HepG2 (cell line): ENCODE results near the gene RIN3.

Experiments used
- DPF2 ChIP-seq: sonication (generic); formaldehyde crosslinking; IDR thresholded peaks from 2 replicates; pipeline ENCODE4 v1.4.0; 2020; ENCODE audit warnings: mild to moderate bottlenecking, low read depth, missing genetic modification reagents, borderline replicate concordance
- ZNF510 ChIP-seq: sonication (generic); formaldehyde crosslinking; IDR thresholded peaks from 2 replicates; pipeline ENCODE4 v1.4.0; 2020; ENCODE audit warnings: low read depth, mild to moderate bottlenecking, missing genetic modification reagents
- TF ChIP-seq, protein P1 (sequence below): sonication (generic); formaldehyde crosslinking; IDR thresholded peaks from 2 replicates; pipeline ENCODE4 v1.4.0; 2020; ENCODE audit warnings: missing genetic modification reagents, borderline replicate concordance

DNA sequence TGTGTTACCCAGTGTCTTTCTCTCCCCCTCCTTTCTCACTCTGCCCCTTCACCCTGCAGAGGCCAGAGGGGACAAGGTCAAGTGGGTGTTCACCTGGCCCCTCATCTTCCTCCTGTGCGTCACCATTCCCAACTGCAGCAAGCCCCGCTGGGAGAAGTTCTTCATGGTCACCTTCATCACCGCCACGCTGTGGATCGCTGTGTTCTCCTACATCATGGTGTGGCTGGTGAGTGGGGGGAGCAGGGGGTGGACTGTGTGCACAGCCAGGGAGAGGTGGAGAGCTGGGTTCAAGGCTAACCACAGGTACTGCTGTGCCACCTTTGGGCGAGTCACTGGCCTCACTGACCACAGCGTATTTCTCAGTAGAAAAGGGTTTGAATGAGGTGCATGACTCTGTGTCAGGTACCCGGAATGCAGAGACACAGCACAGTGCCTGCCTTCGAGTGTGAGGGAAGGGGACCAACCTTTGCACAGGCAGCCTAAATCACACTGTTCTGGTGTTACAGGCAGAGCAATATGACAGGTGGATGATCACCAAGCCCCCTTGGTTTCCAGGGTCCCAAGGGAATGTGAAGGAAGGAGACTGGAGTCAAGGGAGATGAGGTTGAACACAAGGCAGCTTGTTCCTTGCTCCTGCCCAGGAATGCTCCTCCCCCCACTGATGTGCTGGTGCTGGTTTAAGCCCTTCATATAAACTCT is 30.8 kb upstream of the RIN3 start:
- no peak for TF ChIP-seq ZNF510
- TF ChIP-seq, protein P1, sequence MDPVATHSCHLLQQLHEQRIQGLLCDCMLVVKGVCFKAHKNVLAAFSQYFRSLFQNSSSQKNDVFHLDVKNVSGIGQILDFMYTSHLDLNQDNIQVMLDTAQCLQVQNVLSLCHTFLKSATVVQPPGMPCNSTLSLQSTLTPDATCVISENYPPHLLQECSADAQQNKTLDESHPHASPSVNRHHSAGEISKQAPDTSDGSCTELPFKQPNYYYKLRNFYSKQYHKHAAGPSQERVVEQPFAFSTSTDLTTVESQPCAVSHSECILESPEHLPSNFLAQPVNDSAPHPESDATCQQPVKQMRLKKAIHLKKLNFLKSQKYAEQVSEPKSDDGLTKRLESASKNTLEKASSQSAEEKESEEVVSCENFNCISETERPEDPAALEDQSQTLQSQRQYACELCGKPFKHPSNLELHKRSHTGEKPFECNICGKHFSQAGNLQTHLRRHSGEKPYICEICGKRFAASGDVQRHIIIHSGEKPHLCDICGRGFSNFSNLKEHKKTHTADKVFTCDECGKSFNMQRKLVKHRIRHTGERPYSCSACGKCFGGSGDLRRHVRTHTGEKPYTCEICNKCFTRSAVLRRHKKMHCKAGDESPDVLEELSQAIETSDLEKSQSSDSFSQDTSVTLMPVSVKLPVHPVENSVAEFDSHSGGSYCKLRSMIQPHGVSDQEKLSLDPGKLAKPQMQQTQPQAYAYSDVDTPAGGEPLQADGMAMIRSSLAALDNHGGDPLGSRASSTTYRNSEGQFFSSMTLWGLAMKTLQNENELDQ (CRISPR knock-in tag), result no peak
- TF ChIP-seq DPF2 (CRISPR knock-in tag), result no peak
